Bronchial epithelial cell (primary cell): Measurements from ENCODE around the gene EEFSEC. TPM values are rescaled to one million over a fixed set of nuclear protein-coding genes. Genes with fewer than 3 reads are reported as not detected.

ENCODE experiments used
- DNase-seq: peaks from one replicate; pipeline ENCODE4 v3.0.0-alpha.2; 2010; ENCODE audit warnings: low read depth
- FAIRE-seq: peaks from 2 replicates; lab custom pipeline; 2011; peaks lifted over from hg19 to GRCh38; lab: Jason Lieb, UNC
- H3K27me3 ChIP-seq: 2 replicates; pipeline ENCODE4 v1.5.1; 2011; ENCODE audit warnings: low read length; ENCODE audit not compliant: control insufficient read depth, insufficient read depth
- H3K36me3 ChIP-seq: 2 replicates; pipeline ENCODE4 v1.5.1; 2011; ENCODE audit warnings: low read length; ENCODE audit not compliant: control insufficient read depth, insufficient read depth
- H3K4me3 ChIP-seq: 2 replicates; pipeline ENCODE4 v1.5.1; 2011; ENCODE audit warnings: mild to moderate bottlenecking, low read depth, low read length, control low read depth
- CTCF ChIP-seq: IDR thresholded peaks from 2 replicates; pipeline ENCODE4 v1.5.1; 2011; ENCODE audit warnings: mild to moderate bottlenecking, moderate library complexity, low read length, control low read depth, inconsistent platforms; ENCODE audit not compliant: insufficient read depth, severe bottlenecking
- total RNA-seq: library from RNA; depleted of rRNA; stranded (reverse); fragments of >200 nt; gene quantifications from 2 replicates; pipeline ENCODE4 v1.2.1, GENCODE V29; 2014

Gene EEFSEC
- total RNA-seq, 1 donor from 2014 or later, result 3.7 TPM

GRCh38 chr3:128427175-128427857, 274.0 kb downstream of the EEFSEC start:
- FAIRE-seq, result no peak
- DNase-seq, result no peak
- H3K4me3 ChIP-seq, result no peak overlapping the region
- no peak for TF ChIP-seq CTCF
- no peaks in the 10 kb centered on the region for H3K36me3 ChIP-seq
- H3K27me3 ChIP-seq, result peaks cover 17% of the 10 kb centered on the region

GRCh38 chr3:128427872-128428822, 274.9 kb downstream of the EEFSEC start:
- H3K27me3 ChIP-seq, result peaks cover 20% of the 10 kb centered on the region

DNA sequence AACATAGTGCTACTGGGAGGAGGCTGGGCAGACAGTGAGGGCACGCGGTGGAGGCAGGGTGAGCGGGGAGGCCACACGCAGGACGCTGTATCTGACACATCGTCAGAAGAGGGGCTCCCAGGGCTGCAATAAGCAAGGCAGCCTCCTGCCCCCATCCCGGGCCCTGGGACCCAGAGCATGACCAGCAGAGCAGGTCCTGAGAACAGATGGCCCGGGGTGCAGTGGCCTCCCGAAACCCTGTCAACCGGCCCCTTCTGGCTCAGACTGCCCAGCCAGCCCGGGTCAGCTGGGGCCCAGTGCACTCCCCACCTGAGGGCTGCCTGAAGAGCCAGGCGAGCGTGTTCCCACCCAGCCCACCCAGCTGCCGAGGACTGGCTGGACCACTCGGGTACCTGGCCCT, 276.0 kb downstream of the EEFSEC start:
- Histone ChIP-seq H3K4me3 (no peak overlapping the region), H3K36me3 (no peaks in the 10 kb centered on the region), H3K27me3 (peaks cover 28% of the 10 kb centered on the region)
- no peak for FAIRE-seq
- DNase-seq, result no peak
- no peak for TF ChIP-seq CTCF

More at GRCh38 chr3:128427872-128428822, 274.9 kb downstream of the EEFSEC start:
- TF ChIP-seq CTCF, result no peak
- DNase-seq (no peak), FAIRE-seq (peak; percentile 88)
- Histone ChIP-seq H3K4me3 (no peak overlapping the region), H3K36me3 (no peaks in the 10 kb centered on the region)

- Histone ChIP-seq H3K27me3 (peaks cover 28% of the 10 kb centered on the region), H3K4me3 (no peak overlapping the region), H3K36me3 (no peaks in the 10 kb centered on the region)
- FAIRE-seq, result no peak
- TF ChIP-seq CTCF, result no peak
- DNase-seq, result no peak
These were observed 276.5 kb downstream of the EEFSEC start for GRCh38 chr3:128429751-128430150.

DNA sequence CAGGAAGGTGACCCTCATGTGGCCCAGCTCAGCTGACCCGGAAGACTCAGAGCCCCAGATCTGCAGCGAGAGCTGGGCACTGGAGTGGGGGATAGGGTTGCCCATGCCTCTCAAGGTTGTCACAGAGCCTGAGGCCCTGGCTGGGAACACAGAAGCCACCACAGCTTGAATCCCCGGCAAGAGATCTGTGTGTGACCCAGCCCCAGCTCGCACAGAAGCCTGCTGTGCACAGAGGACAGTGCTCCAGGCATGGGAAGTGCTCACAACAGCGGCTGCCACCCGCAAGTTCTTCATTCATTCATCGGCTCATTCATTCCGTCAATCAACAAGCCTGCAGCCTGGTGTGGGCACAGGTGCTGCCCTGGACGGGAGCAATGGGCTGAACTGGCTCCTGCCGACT, 277.0 kb downstream of the EEFSEC start:
- H3K27me3 ChIP-seq, result peaks cover 28% of the 10 kb centered on the region
- FAIRE-seq (peak; percentile 32), DNase-seq (no peak)
- H3K4me3 ChIP-seq, result no peak overlapping the region
- no peak for TF ChIP-seq CTCF
- no peaks in the 10 kb centered on the region for H3K36me3 ChIP-seq
